ENCODE data around the gene GNB1.

The GNB1 gene

DNA sequence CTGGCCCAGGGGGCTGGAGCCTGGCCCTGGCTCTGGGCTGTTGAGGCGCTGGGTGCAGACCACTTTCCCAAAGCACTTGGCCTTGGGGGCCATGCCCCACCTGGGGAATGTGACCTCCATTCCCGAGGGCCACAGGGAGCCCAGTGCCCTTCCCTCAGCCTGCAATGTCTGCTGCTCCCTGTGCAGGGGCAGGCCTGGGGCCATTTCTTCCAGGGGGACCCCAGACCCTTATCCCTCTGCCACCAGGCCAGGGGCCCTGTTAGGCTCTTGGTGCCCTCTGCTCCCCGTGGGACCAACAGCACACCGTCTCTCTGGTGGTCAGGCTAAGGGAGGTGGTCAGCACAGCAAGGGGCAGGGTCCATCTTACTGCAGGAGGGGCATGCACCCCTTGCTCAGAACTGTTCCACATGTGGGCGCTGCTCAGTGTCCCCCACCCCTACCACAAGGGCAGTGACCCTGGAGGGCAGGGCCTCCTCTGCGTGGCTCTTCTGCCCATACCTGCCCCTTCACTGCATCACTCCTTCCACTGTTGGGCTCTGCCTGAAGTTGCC, 29.2 kb upstream of the GNB1 start:
- Histone ChIP-seq H3K9ac (ENCODE audit: low read length) (no peak overlapping the region), H3K36me3 (ENCODE audit: insufficient read depth, low read length) (no peaks in the 10 kb centered on the region), H3K27ac (ENCODE audit: low read depth, low read length, poor library complexity, severe bottlenecking) (no peak overlapping the region), H3K27me3 (ENCODE audit: insufficient read depth, low read length) (peaks cover 4% of the 10 kb centered on the region; the same call in 1 of the 2 replicates), H3K4me2 (ENCODE audit: low read length) (peak overlapping the region; percentile 56), H3F3A (ENCODE audit: insufficient read depth, low read length) (no peaks in the 10 kb centered on the region), H3K9me2 (ENCODE audit: low read depth, low read length) (no peaks in the 10 kb centered on the region), H4K20me1 (ENCODE audit: insufficient read depth, low read length) (no peaks in the 10 kb centered on the region), H3K4me3 (ENCODE audit: low read depth, low read length, poor library complexity, severe bottlenecking) (no peak overlapping the region), H2AFZ (ENCODE audit: low read length) (no peak overlapping the region), H3K79me2 (ENCODE audit: insufficient read depth, low read length) (no peaks in the 10 kb centered on the region), H3K4me1 (ENCODE audit: insufficient read depth, low read length, severe bottlenecking) (peaks cover 9% of the 10 kb centered on the region), H3K9me3 (ENCODE audit: low read length) (no peaks in the 10 kb centered on the region)
- TF ChIP-seq, protein P1, sequence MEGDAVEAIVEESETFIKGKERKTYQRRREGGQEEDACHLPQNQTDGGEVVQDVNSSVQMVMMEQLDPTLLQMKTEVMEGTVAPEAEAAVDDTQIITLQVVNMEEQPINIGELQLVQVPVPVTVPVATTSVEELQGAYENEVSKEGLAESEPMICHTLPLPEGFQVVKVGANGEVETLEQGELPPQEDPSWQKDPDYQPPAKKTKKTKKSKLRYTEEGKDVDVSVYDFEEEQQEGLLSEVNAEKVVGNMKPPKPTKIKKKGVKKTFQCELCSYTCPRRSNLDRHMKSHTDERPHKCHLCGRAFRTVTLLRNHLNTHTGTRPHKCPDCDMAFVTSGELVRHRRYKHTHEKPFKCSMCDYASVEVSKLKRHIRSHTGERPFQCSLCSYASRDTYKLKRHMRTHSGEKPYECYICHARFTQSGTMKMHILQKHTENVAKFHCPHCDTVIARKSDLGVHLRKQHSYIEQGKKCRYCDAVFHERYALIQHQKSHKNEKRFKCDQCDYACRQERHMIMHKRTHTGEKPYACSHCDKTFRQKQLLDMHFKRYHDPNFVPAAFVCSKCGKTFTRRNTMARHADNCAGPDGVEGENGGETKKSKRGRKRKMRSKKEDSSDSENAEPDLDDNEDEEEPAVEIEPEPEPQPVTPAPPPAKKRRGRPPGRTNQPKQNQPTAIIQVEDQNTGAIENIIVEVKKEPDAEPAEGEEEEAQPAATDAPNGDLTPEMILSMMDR (IDR thresholded peaks at IDR 0.05; ENCODE audit: low read length): no peak
- TF ChIP-seq EZH2 (IDR thresholded peaks at IDR 0.05; ENCODE audit: borderline replicate concordance, low read length): no peak

DNA sequence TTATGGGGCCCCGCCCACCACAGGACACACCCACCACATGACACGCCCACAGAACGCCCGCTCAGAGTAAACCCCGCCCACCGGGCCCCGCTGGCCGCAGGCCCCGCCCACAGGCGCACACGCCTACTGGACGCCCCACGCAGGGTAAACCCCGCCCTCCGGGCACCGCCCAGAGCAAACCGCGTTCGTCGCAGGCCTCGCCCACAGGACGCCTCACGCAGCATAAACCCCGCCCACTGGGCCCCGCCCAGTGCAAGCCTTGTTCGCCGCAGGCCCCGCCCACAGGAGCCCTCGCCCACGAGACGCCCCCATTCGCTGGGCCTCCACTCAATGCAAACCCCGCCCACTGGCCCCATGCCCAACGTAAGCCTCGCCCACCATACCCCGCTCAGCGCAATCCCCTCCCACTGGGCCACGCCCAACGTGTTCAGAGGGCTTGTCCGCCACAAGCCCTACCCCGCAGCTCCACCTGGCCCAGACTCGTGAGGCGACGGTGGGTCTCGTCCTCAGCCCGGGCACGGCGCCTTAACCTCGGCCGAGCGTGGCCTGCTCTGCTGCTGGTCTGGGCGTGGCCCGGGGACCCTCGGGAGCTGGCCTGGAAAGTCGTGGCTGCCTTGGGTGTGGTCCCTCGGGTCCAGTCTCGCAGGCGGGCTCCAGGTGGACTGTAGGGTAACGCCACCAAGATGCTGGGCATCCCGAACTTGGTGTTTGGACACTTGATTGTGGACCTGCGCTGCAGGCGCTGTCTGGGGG, 28.6 kb upstream of the GNB1 start:
- Histone ChIP-seq H3K27ac (ENCODE audit: low read depth, low read length, poor library complexity, severe bottlenecking) (no peak overlapping the region), H3K79me2 (ENCODE audit: insufficient read depth, low read length) (no peaks in the 10 kb centered on the region), H2AFZ (ENCODE audit: low read length) (no peak overlapping the region), H3K27me3 (ENCODE audit: insufficient read depth, low read length) (peaks cover 4% of the 10 kb centered on the region; the same call in 1 of the 2 replicates), H4K20me1 (ENCODE audit: insufficient read depth, low read length) (no peaks in the 10 kb centered on the region), H3K4me1 (ENCODE audit: insufficient read depth, low read length, severe bottlenecking) (peaks cover 9% of the 10 kb centered on the region), H3K4me2 (ENCODE audit: low read length) (peak overlapping the region; percentile 83), H3F3A (ENCODE audit: insufficient read depth, low read length) (no peaks in the 10 kb centered on the region), H3K9ac (ENCODE audit: low read length) (no peak overlapping the region; the same call in 1 of the 2 replicates), H3K9me2 (ENCODE audit: low read depth, low read length) (no peaks in the 10 kb centered on the region), H3K36me3 (ENCODE audit: insufficient read depth, low read length) (no peaks in the 10 kb centered on the region), H3K9me3 (ENCODE audit: low read length) (no peaks in the 10 kb centered on the region), H3K4me3 (ENCODE audit: low read depth, low read length, poor library complexity, severe bottlenecking) (peak overlapping the region; percentile 64)
- TF ChIP-seq, protein P1 (IDR thresholded peaks at IDR 0.05; ENCODE audit: low read length): no peak
- no peak for TF ChIP-seq EZH2 (IDR thresholded peaks at IDR 0.05; ENCODE audit: borderline replicate concordance, low read length)

DNA sequence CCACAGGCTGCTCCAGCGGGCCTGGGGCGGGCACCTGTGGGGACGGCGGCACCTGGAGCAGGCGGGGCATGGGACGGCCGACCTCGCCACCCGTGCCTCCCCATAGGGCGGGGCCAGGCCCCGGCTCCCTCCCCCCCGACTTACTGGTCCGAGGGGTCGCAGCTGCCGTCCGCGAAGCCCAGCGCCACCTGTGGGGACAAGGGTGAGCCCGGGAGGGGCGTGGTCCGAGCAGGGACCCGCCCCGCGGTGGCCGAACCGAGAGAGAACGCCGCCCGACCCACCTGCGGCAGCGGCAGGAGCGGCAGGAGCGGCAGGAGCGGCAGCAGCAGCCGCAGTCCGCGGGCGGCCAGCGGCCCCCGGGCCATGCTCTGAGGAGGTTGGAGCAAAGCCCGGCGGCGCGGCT, 28.0 kb upstream of the GNB1 start, which contains the start of gene TMEM52:
Gene TMEM52, minus strand, starts transcription at position 379 of the 403 bp plus-strand sequence. Its CDS starts 14 bp downstream, at position 365.
- no peak for TF ChIP-seq EZH2 (IDR thresholded peaks at IDR 0.05; ENCODE audit: borderline replicate concordance, low read length)
- TF ChIP-seq, protein P1 (IDR thresholded peaks at IDR 0.05; ENCODE audit: low read length): peak; percentile 14; the same call in 1 of the 2 replicates
- Histone ChIP-seq H3K79me2 (ENCODE audit: insufficient read depth, low read length) (no peaks in the 10 kb centered on the region), H3K4me1 (ENCODE audit: insufficient read depth, low read length, severe bottlenecking) (peaks cover 9% of the 10 kb centered on the region), H3K4me2 (ENCODE audit: low read length) (peak within 1 kb of the TSS; percentile 83), H3K4me3 (ENCODE audit: low read depth, low read length, poor library complexity, severe bottlenecking) (peak within 1 kb of the TSS; percentile 64), H3K9me2 (ENCODE audit: low read depth, low read length) (no peaks in the 10 kb centered on the region), H3K9me3 (ENCODE audit: low read length) (no peaks in the 10 kb centered on the region), H3K9ac (ENCODE audit: low read length) (no peak within 1 kb of the TSS; the same call in 1 of the 2 replicates), H3K36me3 (ENCODE audit: insufficient read depth, low read length) (no peaks in the 10 kb centered on the region), H3K27me3 (ENCODE audit: insufficient read depth, low read length) (peaks cover 4% of the 10 kb centered on the region; the same call in 1 of the 2 replicates), H4K20me1 (ENCODE audit: insufficient read depth, low read length) (no peaks in the 10 kb centered on the region), H3K27ac (ENCODE audit: low read depth, low read length, poor library complexity, severe bottlenecking) (no peak within 1 kb of the TSS), H2AFZ (ENCODE audit: low read length) (no peak within 1 kb of the TSS), H3F3A (ENCODE audit: insufficient read depth, low read length) (no peaks in the 10 kb centered on the region)
